Stimulated activated naive B cell treated with anti-CD40 and anti-IgM and Interleukin-4, amounts not matched to agents 10 μg/mL and 1 μg/mL and 100 μg/mL, for 72 hours (primary cell): ENCODE results near the gene COBLL1.

Experiments used
- ATAC-seq, 2 donors: fragments of 150-1000 bp; cut with Tn5 transposase; replicated peaks; 2 replicates each; pipeline ENCODE4 v1.10.0; 2021; ENCODE audit warnings: moderate library complexity in 1 of 2
- DNase-seq: peaks from one replicate; pipeline ENCODE4 v3.0.0; 2021
- H3K27ac Mint-ChIP-seq: one replicate; pipeline ENCODE4 v1.8.0; 2022; ENCODE audit warnings: mild to moderate bottlenecking, mixed read lengths
- H3K27me3 Mint-ChIP-seq, 2 donors: one replicate each; pipeline ENCODE4 v1.8.0; 2022; ENCODE audit warnings: mixed read lengths in 2 of 2
- H3K36me3 Mint-ChIP-seq, 2 donors: one replicate each; pipeline ENCODE4 v1.8.0; 2022; ENCODE audit warnings: mixed read lengths in 2 of 2, mild to moderate bottlenecking in 1 of 2
- H3K4me1 Mint-ChIP-seq, 2 donors: one replicate each; pipeline ENCODE4 v1.8.0; 2022; ENCODE audit warnings: mixed read lengths in 2 of 2, mild to moderate bottlenecking in 1 of 2
- H3K4me3 Mint-ChIP-seq, 2 donors: one replicate each; pipeline ENCODE4 v1.8.0; 2022; ENCODE audit warnings: mild to moderate bottlenecking in 2 of 2, mixed read lengths in 2 of 2, moderate library complexity in 1 of 2
- H3K9me3 Mint-ChIP-seq, 2 donors: one replicate each; pipeline ENCODE4 v1.8.0; 2022; ENCODE audit warnings: mixed read lengths in 2 of 2, mild to moderate bottlenecking in 1 of 2

The COBLL1 gene

DNA sequence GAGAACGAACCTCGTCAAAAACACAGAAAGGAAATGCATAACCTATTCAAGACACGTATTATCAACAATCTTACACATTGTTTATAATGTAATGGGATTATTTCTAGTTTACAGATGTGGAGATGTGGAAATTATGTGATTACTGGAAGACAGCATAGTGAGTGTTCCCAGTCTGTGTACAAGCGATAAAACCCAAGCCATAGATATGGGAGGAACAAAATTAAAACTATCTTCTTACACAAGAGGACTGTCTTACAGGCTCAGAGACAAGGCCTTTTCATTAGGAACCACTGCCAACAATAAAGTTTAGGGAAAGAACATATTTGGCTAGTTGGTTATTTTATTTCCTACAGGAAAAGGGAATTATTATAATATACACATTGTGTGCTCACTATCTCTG is 20.3 kb downstream of the COBLL1 start:
- no peaks in the 10 kb centered on the region for H3K27me3 Mint-ChIP-seq
- H3K9me3 Mint-ChIP-seq, result no peaks in the 10 kb centered on the region
- no peak for ATAC-seq
- no peak overlapping the region for H3K27ac Mint-ChIP-seq
- no peak for DNase-seq
- peaks cover 0 to 9% of the 10 kb centered on the region in 2 donors for H3K36me3 Mint-ChIP-seq
- no peak overlapping the region for H3K4me3 Mint-ChIP-seq
- H3K4me1 Mint-ChIP-seq, result peaks cover 23% of the 10 kb centered on the region in 2 donors

DNA sequence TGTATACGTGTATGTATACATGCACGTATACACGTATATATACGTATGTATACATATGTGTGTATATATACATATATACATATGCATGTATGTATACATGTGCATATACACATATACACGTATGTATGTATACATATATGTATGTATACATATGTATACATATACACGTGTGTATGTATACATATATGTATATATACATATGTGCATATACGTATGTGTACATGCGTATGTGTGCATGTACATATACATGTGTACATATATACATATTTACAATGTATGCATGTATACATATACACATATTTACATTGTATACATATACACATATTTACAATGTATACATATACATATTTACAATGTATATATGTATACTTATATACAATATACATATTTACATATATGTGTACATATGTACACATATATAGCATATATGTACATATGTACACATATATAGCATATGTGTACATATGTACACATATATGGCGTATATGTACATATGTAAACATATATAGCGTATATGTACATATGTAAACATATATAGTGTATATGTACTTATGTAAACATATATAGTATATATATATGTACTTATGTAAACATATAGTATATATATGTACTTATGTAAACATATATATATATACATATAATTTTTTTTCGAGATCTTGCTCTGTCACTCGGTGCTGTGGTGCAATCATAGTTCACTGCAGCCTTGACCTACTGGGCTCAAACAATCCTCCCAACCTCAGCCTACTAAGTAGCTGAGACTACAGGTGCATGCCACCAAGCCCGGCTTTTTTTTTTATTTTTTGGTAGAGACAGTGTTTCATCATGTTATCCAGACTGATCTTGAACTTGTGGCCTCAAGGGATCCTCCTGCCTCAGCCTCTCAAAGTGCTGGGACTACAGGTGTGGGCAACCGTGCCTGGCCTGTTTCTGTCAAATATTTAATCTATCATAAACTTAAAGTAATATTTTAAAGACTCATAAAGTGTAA is 23.2 kb downstream of the COBLL1 start:
- no peak for ATAC-seq
- Mint-ChIP-seq H3K9me3 (no peaks in the 10 kb centered on the region), H3K27me3 (no peaks in the 10 kb centered on the region), H3K27ac (no peak overlapping the region), H3K36me3 (peaks cover 1 to 7% of the 10 kb centered on the region in 2 donors), H3K4me3 (no peak overlapping the region), H3K4me1 (peaks cover 16 to 19% of the 10 kb centered on the region in 2 donors)
- DNase-seq, result no peak

DNA sequence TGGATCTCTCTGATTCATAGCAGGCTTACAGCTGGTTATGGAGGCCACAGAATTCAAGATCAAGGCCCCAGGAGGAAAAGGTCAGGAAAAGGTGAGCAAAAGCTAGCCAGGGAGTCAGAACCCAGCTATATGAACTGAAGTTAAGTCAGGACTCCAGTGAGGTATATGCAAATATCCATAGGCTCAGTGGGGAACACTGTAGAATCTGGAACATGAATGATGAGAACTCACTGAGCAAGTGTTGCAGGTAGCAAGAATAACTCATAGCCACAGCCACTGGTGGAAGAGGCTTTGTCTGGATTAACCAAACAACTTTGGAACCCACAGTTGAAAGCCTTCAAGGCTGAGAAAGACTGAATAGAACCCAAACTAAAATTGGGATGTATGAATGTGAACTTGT is 24.7 kb downstream of the COBLL1 start:
- no peak overlapping the region for H3K4me3 Mint-ChIP-seq
- H3K9me3 Mint-ChIP-seq, result no peaks in the 10 kb centered on the region
- H3K27me3 Mint-ChIP-seq, result no peaks in the 10 kb centered on the region
- peaks cover 13 to 24% of the 10 kb centered on the region in 2 donors for H3K4me1 Mint-ChIP-seq
- H3K36me3 Mint-ChIP-seq, result peaks cover 1 to 4% of the 10 kb centered on the region in 2 donors
- H3K27ac Mint-ChIP-seq, result no peak overlapping the region
- ATAC-seq, result no peak
- no peak for DNase-seq

DNA sequence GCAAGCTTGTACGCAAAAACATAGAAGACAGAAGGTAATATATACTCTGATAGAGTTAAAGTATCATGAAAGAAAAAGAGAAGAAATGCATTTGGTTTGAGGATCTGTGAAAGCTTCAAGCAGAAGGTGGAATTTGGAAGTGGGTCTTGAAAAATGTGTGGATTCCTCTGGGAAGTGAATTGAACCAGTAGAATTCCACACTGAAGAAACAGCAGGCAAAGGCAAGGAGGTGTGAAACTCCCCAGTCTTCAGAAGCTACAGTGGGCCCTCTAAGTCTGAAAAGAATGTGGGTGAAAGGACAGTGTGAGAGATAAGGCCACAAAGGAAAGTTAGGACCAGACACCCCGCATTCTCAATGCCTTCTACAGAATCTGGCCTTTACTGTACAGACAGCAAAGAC is 25.6 kb downstream of the COBLL1 start:
- Mint-ChIP-seq H3K27ac (no peak overlapping the region), H3K9me3 (no peaks in the 10 kb centered on the region), H3K27me3 (no peaks in the 10 kb centered on the region), H3K4me1 (peaks cover 8 to 20% of the 10 kb centered on the region in 2 donors), H3K36me3 (peaks cover 1 to 4% of the 10 kb centered on the region in 2 donors), H3K4me3 (no peak overlapping the region)
- no peak for ATAC-seq
- no peak for DNase-seq

DNA sequence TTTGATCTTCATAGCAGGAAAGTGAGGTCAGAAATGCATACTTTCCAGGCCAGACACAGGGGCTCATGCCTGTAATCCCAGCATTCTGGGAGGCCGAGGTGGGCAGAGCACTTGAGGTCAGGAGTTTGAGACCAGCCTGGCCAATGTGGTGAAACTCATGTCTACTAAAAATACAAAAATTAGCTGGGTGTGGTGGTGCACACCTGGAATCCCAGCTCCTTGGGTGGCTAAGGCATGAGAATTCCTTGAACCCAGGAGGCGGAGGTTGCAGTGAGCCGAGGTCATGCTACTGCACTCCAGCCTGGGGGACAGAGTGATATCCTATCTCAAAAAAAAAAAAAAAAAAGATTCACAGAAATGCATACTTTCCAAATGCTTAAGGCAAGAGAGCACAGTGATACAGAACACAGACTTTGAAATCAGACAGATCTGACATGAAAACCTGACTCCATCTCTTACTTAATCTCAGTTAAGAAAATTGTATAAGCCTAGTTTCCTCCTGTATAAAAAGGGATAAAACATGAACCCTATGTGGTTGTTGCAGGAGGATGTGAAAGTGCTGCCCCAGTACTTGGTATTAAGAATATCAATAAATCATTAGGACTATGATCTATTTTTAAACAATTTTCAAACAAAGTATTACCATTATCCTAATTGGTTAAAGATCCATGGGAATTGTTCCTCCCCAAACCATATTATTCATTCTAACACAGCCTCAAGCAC is 26.4 kb downstream of the COBLL1 start:
- H3K4me3 Mint-ChIP-seq, result no peak overlapping the region
- H3K27me3 Mint-ChIP-seq, result no peaks in the 10 kb centered on the region
- no peak for DNase-seq
- no peak for ATAC-seq
- no peak overlapping the region for H3K27ac Mint-ChIP-seq
- peaks cover 6 to 12% of the 10 kb centered on the region in 2 donors for H3K4me1 Mint-ChIP-seq
- no peaks in the 10 kb centered on the region for H3K9me3 Mint-ChIP-seq
- H3K36me3 Mint-ChIP-seq, result peaks cover 0 to 1% of the 10 kb centered on the region in 2 donors

DNA sequence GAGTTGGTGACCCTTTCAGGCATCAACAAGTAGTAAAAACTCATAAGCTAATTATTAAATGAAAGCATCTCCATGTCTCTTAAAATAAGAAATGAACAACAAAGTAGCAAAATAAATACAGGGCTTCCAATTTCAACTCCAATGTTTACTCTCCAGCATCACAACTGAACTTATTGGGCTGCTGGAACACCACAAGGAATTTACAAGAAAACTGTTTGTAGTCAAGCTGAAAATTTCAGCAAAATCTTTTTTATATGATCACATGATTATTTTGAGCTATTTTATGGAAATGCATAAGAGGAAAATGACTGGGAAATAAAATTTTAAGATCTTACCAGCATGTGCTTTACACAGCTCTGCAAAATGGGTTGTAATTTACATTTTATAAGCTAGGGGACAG is 28.1 kb downstream of the COBLL1 start:
- Mint-ChIP-seq H3K27ac (no peak overlapping the region), H3K9me3 (no peaks in the 10 kb centered on the region), H3K36me3 (peaks cover 0 to 1% of the 10 kb centered on the region in 2 donors), H3K4me1 (peaks cover 6 to 12% of the 10 kb centered on the region in 2 donors), H3K27me3 (no peaks in the 10 kb centered on the region), H3K4me3 (no peak overlapping the region)
- ATAC-seq (no peak), DNase-seq (no peak)

DNA sequence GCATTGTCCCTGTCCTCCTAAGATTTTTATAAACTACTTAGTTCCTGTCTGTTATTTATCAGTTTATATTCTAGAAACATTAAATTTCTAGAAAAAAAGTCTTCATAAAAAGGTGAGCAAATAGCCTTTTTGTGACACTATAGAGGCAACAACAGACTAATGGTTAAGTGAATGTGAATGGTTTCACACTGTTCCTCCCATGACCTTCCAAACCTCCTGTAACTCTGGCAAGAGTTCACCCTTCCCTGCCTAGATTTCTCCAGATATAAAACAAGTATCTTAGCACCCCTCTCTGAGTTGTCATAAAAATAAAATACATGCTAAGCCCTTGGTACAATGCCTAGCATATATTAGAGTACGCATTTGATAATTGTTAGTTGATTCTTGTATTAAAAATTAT is 29.2 kb downstream of the COBLL1 start:
- H3K4me1 Mint-ChIP-seq, result peaks cover 6 to 12% of the 10 kb centered on the region in 2 donors
- no peaks in the 10 kb centered on the region for H3K27me3 Mint-ChIP-seq
- peaks cover 0 to 1% of the 10 kb centered on the region in 2 donors for H3K36me3 Mint-ChIP-seq

DNA sequence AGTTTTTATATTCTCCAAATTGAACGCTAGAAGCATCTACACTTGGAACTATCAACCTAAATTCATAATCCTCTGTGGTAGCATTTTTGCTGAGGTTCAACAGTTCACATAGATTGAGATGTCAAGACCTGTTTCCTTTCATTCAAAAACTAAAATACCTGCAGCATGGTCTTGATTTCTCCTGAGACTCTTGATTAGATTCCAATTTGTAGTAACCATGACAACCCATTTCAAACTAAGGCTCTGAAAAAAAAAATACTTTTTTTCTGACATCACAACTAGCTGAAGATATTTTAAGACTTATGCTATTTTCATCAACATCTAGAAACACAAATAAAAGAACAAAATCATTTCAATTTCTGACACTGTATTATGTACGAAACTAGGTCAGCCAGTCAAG is 29.8 kb downstream of the COBLL1 start:
- H3K27ac Mint-ChIP-seq, result no peak overlapping the region
- H3K27me3 Mint-ChIP-seq, result no peaks in the 10 kb centered on the region
- ATAC-seq (no peak), DNase-seq (no peak)
- H3K9me3 Mint-ChIP-seq, result no peaks in the 10 kb centered on the region
- H3K4me3 Mint-ChIP-seq, result no peak overlapping the region
- H3K36me3 Mint-ChIP-seq, result peaks cover 0 to 1% of the 10 kb centered on the region in 2 donors
- H3K4me1 Mint-ChIP-seq, result peaks cover 6 to 12% of the 10 kb centered on the region in 2 donors

More for the DNA sequence above, 29.2 kb downstream of the COBLL1 start:
- Mint-ChIP-seq H3K27ac (no peak overlapping the region), H3K9me3 (no peaks in the 10 kb centered on the region), H3K4me3 (no peak overlapping the region)
- DNase-seq (no peak), ATAC-seq (no peak)

DNA sequence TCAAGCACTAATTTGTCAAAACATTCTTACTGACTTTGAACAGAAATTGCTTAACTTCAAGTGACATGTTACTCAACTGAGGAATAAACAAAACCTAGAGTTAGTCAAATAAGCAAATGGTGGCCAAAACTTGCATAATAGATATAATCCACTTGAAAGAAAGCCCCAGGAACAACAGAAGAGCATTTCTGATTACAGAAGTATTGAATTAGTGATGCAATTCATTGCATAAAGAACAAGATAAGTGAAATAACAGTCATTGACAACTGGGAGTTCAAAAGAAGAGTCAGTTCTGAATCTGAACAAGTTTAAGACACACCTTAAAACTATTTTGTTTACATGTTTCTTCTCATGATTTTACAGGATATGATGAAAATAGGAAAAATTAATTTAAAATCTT is 30.8 kb downstream of the COBLL1 start:
- Mint-ChIP-seq H3K27ac (no peak overlapping the region), H3K27me3 (no peaks in the 10 kb centered on the region)

DNA sequence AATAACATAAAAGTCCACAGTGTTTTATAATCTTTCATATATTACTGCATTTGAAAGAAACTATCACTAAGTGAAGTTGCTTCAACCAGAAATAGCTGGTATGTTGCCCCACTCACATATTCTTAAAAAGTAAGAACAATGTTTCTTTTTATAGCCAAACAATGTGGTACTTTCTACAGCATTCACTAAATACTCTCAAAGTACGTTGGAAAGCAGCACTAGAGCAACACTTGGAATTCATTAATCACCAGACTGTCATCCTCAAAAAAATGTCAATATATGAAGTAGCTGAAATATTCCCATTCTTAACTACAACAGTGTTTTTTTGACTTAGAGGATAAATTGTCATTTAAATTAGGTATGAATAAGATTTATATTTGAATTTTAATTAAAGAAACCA is 32.8 kb downstream of the COBLL1 start:
- ATAC-seq (no peak), DNase-seq (no peak)
- peaks cover 8 to 15% of the 10 kb centered on the region in 2 donors for H3K4me1 Mint-ChIP-seq
- H3K27ac Mint-ChIP-seq, result no peak overlapping the region
- H3K27me3 Mint-ChIP-seq, result no peaks in the 10 kb centered on the region
- H3K9me3 Mint-ChIP-seq, result no peaks in the 10 kb centered on the region
- H3K36me3 Mint-ChIP-seq, result peaks cover under 1 to 2% of the 10 kb centered on the region in 2 donors
- no peak overlapping the region for H3K4me3 Mint-ChIP-seq

More for the DNA sequence above, 30.8 kb downstream of the COBLL1 start:
- H3K9me3 Mint-ChIP-seq, result no peaks in the 10 kb centered on the region
- DNase-seq (no peak), ATAC-seq (no peak)
- H3K36me3 Mint-ChIP-seq, result peaks cover 0 to 1% of the 10 kb centered on the region in 2 donors
- peaks cover 6 to 12% of the 10 kb centered on the region in 2 donors for H3K4me1 Mint-ChIP-seq
- H3K4me3 Mint-ChIP-seq, result no peak overlapping the region

DNA sequence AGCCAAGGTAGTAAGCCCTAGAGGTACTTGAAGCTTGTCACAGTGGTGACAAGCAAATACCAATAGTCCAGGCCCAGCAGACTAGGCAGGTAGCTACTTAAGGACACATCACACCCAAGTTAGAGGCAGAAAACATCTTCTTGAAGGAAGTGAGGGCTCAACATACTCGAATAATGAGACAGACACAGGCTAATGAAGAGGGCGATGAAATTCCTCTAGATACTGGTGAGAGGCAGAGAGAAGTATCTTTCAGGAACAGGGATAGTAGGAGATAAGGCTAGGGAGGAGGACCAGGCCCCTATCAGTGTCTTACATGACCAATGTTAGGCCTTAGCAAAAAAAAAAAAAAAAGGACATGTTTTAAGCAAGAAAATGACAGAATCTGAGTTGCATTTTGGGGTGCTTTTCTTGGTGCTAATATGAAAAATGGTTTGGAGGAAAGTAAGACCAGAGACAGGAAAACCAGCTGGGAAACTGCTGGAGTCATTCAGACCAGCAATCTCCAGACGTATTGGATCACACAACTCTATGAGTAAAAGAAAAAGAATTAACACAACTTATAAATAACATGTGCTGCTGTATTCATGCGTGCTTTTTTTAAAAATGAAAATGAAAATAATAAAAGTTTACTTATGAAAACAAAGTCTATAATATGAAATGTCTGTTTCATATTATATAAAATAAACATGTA is 37.7 kb downstream of the COBLL1 start:
- Mint-ChIP-seq H3K4me1 (peaks cover 17 to 23% of the 10 kb centered on the region in 2 donors), H3K27me3 (no peaks in the 10 kb centered on the region), H3K36me3 (peaks cover 7 to 14% of the 10 kb centered on the region in 2 donors), H3K27ac (no peak overlapping the region), H3K9me3 (no peaks in the 10 kb centered on the region), H3K4me3 (no peak overlapping the region)
- DNase-seq (no peak), ATAC-seq (no peak)

DNA sequence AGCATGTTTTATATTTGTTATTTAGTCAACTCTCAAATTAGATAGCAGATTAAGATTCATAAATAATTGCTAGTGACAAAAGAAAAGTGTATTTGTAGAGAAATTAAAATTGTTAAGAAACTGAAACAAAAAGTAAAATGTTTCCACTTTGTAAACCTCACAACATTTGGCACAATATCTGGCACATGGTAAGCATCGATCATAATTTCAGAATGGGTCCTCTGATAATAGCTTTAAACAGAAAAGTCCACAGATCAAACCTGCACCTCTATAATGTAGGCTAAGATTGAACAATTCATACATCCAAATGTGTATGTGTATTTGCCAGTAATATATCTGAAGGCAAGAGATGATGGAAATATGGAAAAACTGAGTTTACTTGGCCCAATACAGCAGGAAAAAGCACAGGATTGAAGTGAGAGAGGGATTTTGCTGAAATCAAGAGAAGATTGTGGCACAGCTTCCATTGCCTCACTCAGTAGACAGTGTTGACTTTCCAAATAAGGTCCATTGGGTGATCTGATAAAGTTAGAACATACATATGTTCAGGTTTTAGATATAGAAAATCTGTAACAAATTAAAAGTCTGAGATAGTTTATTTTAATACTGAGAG is 39.4 kb downstream of the COBLL1 start:
- Mint-ChIP-seq H3K36me3 (peaks cover 11 to 18% of the 10 kb centered on the region in 2 donors), H3K4me1 (peaks cover 22 to 37% of the 10 kb centered on the region in 2 donors), H3K9me3 (no peaks in the 10 kb centered on the region), H3K27ac (peak overlapping the region; percentile 42), H3K27me3 (no peaks in the 10 kb centered on the region), H3K4me3 (peak overlapping the region in 1 of 2 donors; percentile 35)
- no peak for DNase-seq
- ATAC-seq, result no peak

DNA sequence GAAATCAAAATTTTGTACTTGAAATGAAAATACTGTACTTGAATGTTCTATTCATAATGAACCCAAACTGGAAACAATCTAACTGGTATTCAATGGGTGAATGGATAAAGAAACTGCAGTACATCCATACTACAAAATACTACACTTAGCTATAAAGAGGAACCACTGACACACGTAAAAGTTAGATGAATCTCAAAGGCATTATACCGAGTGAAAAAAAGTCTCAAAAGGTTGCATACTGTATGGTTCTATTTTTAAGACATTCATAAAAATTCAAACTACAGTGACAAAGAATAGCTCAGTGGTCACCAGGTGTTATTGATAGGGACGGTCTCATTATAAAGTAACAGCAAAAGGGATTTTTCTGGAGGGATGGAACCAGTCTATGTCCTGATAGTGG is 41.1 kb downstream of the COBLL1 start:
- H3K4me3 Mint-ChIP-seq, result peak overlapping the region in 1 of 2 donors; percentile 41
- no peaks in the 10 kb centered on the region for H3K27me3 Mint-ChIP-seq
- peaks cover 28 to 46% of the 10 kb centered on the region in 2 donors for H3K4me1 Mint-ChIP-seq
- peak overlapping the region; percentile 20 for H3K27ac Mint-ChIP-seq
- peaks cover 0 to 2% of the 10 kb centered on the region in 2 donors for H3K9me3 Mint-ChIP-seq
- ATAC-seq (peak; percentile 55 to 61), DNase-seq (no peak)
- peaks cover 11 to 24% of the 10 kb centered on the region in 2 donors for H3K36me3 Mint-ChIP-seq

DNA sequence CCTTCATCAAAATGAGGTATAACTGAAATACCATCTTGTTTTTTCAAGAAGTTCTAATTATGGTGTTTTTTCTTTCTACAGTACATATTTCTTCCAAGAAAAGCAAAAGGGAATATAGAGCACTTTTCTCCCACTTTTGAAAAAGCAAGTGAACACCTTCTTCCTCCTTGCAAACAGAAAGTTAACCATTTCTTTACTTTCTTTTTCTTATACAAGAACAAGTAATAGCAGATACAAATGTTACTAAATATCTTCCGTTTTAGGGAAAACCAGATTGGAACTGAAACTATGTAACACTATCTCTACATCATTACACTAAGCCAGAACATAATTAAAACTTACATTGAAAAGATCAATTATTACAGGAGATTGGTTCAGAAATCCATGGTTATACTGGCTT is 44.0 kb downstream of the COBLL1 start:
- Mint-ChIP-seq H3K27me3 (no peaks in the 10 kb centered on the region), H3K27ac (peak overlapping the region; percentile 75), H3K36me3 (peaks cover 12 to 28% of the 10 kb centered on the region in 2 donors), H3K4me3 (peak overlapping the region; percentile 53 to 59), H3K4me1 (peaks cover 28 to 61% of the 10 kb centered on the region in 2 donors), H3K9me3 (peaks cover 0 to 2% of the 10 kb centered on the region in 2 donors)
- ATAC-seq (no peak), DNase-seq (no peak)
